GM12891 (cell line): Measurements from ENCODE around the gene ADAMTS19.
A peak's percentile ranks its signal among the peaks of the same experiment; 100 is the strongest.

Experiments
- DNase-seq: peaks from one replicate; pipeline ENCODE4 v3.0.0; 2011; ENCODE audit warnings: low spot score; ENCODE audit not compliant: insufficient read length
- FAIRE-seq: peaks from 2 replicates; lab custom pipeline; 2011; peaks lifted over from hg19 to GRCh38; lab: Jason Lieb, UNC
- PAX5 ChIP-seq: IDR thresholded peaks from 2 replicates; pipeline ENCODE4 v1.6.1; 2011; ENCODE audit warnings: low read length, moderate library complexity, mild to moderate bottlenecking; ENCODE audit not compliant: insufficient read depth, severe bottlenecking
- POLR2A ChIP-seq: IDR thresholded peaks from 2 replicates; pipeline ENCODE4 v1.6.1; 2011; ENCODE audit warnings: low read depth, low read length, control low read depth
- POLR2AphosphoS5 ChIP-seq: IDR thresholded peaks from 2 replicates; pipeline ENCODE4 v1.6.1; 2011; ENCODE audit warnings: low read depth, low read length, control low read depth
- POU2F2 ChIP-seq: IDR thresholded peaks from 2 replicates; pipeline ENCODE4 v1.6.1; 2011; ENCODE audit warnings: low read depth, mild to moderate bottlenecking, control low read depth, low read length, moderate library complexity
- SPI1 ChIP-seq: IDR thresholded peaks from 2 replicates; pipeline ENCODE4 v1.6.1; 2011; ENCODE audit warnings: low read depth, low read length, control low read depth
- TAF1 ChIP-seq: IDR thresholded peaks from 2 replicates; pipeline ENCODE4 v1.6.1; 2011; ENCODE audit warnings: low read depth, low read length, control low read depth

The ADAMTS19 gene

DNA sequence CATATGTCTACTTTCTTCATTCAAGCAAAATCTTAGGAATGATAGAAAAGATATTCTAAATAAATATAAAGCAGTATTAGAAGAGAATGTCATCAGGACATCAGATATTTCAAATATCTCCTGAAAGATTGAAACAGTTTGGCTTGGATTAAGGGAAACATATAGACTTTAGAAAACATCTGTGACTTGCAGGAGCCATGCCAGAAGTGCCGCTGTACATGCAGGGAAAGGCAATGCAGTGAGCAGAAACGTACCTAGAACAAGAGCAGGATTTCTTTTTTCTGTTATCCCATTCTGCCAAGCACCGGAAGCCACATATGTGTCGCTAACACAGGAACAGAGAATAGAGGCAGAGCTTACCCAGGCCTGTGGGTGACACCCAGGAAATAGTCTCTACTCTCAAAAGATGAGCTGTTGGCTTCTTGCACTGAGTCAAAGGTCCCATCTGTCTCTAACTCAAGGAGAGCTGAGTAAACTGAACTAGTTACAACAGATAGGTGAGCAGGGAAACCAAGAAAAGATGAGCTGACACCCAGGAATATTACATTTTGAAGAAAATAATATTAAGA is 5.8 kb downstream of the ADAMTS19 start:
- no peak for FAIRE-seq
- no peak for TF ChIP-seq SPI1
- TF ChIP-seq PAX5, result no peak
- no peak for TF ChIP-seq TAF1
- no peak for TF ChIP-seq POLR2A
- no peak for TF ChIP-seq POLR2AphosphoS5
- TF ChIP-seq POU2F2, result no peak

DNA sequence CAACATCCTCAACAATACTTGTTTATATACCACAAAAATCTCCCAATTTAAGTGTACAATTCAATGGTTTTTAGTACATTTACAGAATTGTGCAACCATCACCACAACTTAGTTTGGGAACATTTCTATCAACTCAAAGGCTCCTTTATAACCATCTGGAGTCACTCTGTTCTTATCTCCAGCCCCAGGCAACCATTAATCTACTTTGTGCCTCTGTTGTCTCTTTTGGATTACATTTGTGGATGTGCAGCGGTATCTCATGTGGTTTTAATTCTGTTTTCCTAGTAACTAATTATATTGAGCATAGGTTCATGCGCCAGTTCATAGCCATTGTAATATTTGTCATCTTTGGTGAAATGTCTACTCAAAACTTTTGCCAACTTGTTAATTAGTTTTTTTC is 14.4 kb downstream of the ADAMTS19 start:
- no peak for FAIRE-seq
- DNase-seq, result no peak
- TF ChIP-seq POU2F2 (no peak), POLR2AphosphoS5 (no peak), PAX5 (no peak), SPI1 (no peak), TAF1 (no peak), POLR2A (no peak)

More for the DNA sequence above, 5.8 kb downstream of the ADAMTS19 start:
- no peak for DNase-seq

DNA sequence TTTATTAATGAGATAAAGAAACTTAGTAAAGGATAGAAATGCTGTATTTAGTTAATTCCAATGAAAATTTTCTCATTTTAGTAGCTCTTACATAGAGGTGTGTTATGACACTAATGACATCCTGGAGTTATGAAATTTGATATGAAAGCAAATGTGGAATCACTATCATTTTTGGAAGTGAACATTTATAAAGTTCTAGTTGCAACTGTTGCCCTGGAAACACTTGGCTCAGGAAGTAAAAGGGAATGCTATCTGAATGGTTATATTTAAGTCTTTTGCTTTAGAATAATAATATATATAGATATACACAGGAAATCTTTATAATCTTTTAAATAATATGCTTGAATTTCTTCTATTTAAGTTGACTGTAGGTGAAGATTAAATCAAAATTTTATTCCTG is 16.7 kb downstream of the ADAMTS19 start:
- FAIRE-seq (no peak), DNase-seq (no peak)
- no peak for TF ChIP-seq POLR2AphosphoS5
- no peak for TF ChIP-seq SPI1
- TF ChIP-seq POLR2A, result no peak
- TF ChIP-seq POU2F2, result no peak
- no peak for TF ChIP-seq TAF1
- no peak for TF ChIP-seq PAX5

DNA sequence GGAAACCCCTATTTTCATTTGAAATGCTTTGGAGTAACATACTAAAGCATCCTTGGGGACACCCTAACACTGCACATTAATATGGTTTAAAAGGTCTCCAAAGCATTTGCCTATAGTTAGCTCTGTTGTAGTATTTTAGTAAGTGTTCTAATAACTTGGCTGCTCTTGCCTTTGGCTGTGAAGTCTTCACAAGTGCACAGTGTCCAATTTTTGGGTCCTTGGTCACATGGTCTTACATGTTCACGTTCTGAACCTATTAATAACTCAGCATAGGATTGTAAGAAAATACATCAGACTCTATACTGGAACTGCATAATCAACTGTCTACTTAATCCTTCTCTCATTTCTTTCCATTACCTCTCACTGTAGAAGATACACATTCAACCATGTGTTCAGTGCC is 17.4 kb downstream of the ADAMTS19 start:
- FAIRE-seq (no peak), DNase-seq (no peak)
- TF ChIP-seq POLR2AphosphoS5 (no peak), POLR2A (no peak), POU2F2 (no peak), SPI1 (no peak), TAF1 (no peak), PAX5 (no peak)

DNA sequence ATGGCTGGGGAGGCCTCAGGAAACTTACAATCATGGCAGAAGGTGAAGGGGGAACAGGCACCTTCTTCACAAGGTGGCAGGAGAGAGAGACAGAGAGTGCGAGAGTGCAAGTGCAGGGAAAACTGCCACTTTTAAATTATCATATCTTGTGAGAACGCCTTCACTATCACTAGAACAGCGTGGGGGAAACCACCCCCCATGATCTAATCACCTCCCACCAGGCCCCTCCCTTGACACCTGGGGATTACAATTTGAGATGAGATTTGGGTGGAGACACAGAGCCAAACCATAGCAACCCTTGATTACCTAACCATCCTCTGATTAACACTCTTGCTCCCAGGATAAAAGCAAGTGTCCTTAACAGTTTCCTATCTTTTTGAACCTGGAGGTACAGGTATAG is 21.1 kb downstream of the ADAMTS19 start:
- TF ChIP-seq POU2F2 (no peak), TAF1 (no peak), POLR2AphosphoS5 (no peak), SPI1 (no peak)
- FAIRE-seq (no peak), DNase-seq (no peak)

DNA sequence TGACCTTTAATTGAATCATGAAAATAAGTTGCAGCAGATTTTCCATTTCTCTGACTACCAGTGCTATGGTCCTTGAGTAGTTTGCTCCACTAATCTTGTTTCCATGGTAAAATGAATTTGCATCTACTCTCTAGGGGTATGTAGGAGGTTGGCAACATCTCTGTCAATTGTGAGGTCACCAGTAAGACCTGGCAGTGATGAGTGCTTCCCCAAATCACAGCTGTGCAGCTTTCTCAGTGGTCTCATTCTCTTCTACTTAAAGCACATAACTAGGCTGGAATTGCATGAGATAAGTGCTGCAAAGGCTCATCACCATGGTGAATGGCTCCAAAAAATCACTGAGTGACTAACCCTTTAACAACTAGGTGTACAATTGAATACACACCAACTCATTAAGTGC is 36.3 kb downstream of the ADAMTS19 start:
- TF ChIP-seq POLR2AphosphoS5, result no peak
- no peak for TF ChIP-seq POU2F2
- TF ChIP-seq PAX5, result no peak
- no peak for TF ChIP-seq SPI1
- no peak for TF ChIP-seq TAF1
- no peak for TF ChIP-seq POLR2A
- DNase-seq (no peak), FAIRE-seq (no peak)

DNA sequence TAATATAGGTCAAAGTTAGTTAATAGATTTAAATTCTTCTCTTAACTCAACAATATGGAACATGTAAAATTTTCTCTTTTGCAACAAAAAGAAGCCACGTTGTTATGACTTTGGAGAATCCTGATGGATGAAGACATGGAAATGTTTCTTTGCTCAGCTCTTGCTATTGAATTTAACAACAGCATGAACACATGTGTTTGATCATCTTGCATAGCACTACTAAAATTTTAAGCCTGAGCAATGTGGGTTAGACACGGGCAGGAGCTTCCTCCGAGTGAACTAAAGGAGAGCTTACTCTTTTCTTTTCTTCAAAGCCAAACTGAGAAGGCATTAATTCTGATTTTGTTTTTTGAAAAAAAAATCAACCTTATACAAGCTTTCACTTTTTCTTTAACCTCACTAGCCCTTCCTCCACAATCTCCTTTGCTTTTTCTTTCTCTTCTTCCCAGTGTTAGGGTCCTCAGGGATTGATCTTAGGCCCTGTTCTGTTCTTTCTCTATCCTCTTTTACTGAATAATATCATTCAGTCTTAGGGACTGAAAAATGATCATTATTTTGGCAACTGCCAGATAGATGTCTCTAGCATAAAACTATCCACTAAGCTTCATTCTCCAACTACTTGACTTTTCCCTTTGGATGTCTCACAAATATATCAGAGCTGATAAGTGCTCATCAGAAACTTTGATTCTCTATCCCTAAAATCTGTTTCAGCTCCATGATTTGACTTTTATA is 36.9 kb downstream of the ADAMTS19 start:
- no peak for FAIRE-seq
- TF ChIP-seq TAF1 (no peak), POU2F2 (no peak), SPI1 (no peak), PAX5 (no peak), POLR2AphosphoS5 (no peak), POLR2A (no peak)

DNA sequence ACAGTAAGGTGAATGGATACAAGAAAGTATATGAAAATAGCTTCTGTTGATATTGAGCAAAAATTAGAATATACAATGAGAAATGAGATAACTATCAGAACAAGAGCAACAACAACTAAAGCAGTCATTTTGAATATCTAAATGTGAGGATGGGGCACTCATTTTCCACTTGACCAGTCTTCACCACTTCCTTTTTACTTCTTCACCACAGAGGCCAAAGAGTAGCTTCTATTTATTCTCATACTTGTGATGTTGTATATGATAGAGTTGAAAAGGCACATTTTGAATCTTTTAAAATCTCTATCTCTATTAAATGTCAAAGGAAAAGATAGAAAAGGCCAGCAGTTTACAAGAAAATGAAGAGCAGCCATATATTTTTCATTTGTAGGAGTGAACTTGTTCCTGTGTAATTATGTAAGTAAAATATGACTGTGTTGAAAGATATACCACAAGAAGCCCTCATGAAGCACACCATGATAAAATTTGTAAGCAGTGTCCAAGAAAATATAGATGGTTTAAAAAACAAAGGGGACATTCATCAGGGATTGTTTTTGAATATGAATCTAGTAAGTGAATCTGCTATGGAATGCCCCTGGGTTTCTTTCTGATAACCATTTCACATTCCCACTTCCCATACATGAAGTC is 39.2 kb downstream of the ADAMTS19 start:
- DNase-seq (no peak), FAIRE-seq (no peak)
- TF ChIP-seq POLR2AphosphoS5 (no peak), SPI1 (peak; percentile 61), PAX5 (no peak)

More for the DNA sequence above, 36.9 kb downstream of the ADAMTS19 start:
- DNase-seq, result no peak

DNA sequence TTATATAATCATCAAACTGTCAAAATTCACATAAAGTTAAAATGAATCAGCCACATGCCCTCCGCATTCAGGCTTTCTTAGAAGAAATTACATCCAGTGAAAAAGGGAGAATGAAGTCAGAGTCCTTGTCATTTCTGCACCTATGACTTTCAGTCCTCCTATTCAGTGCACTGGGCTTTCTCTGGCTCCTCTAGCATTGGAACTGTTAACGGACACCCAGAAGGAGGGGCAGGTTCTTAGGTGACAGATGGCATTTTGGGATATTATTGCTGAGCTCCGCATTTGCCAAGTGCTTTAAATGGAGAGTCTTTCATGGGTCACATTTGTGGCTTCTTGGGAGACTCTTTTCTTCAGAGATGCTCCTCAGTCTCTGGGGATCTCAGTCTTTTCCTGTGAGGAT is 40.0 kb downstream of the ADAMTS19 start:
- no peak for FAIRE-seq
- no peak for DNase-seq
- TF ChIP-seq PAX5, result no peak
- no peak for TF ChIP-seq TAF1
- TF ChIP-seq POU2F2, result no peak
- TF ChIP-seq SPI1, result no peak
- TF ChIP-seq POLR2A, result no peak
- no peak for TF ChIP-seq POLR2AphosphoS5

DNA sequence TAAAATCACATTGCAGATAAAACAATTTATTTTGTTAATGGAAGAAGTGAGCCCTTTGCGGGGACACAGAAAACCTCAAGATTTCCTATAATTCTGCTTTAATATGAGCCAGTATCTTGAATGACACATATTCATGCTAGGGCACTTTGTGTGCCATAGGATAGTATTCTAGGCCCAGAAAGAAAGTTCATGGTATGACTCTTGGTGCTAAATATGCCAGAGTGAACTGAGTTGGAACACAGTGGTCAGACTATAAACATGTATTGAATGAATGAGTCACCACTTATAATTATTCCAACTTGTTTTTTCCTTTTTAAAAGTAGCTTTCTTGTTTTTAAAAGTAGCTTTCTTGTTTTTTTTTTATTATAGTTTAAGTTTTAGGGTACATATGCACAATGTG is 46.0 kb downstream of the ADAMTS19 start:
- FAIRE-seq (no peak), DNase-seq (no peak)
- TF ChIP-seq POU2F2, result no peak
- no peak for TF ChIP-seq SPI1
- no peak for TF ChIP-seq TAF1
- TF ChIP-seq PAX5, result no peak
- no peak for TF ChIP-seq POLR2AphosphoS5
